Middle frontal gyrus (tissue), 1 donor: ENCODE results near the gene GZMH.
"Not testable (repeated sequence)": the region's sequence is repeated elsewhere in the genome, so short reads cannot be mapped to it uniquely, and the experiment has no call there.

Experiments used
- DNase-seq: peaks from one replicate; pipeline ENCODE4 v3.0.0-alpha.2; 2015; ENCODE audit warnings: low spot score; ENCODE audit errors: extremely low spot score

Gene GZMH, protein sequence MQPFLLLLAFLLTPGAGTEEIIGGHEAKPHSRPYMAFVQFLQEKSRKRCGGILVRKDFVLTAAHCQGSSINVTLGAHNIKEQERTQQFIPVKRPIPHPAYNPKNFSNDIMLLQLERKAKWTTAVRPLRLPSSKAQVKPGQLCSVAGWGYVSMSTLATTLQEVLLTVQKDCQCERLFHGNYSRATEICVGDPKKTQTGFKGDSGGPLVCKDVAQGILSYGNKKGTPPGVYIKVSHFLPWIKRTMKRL

GRCh38 chr14:24609655-24610344 lies at the start of gene GZMH:
Gene GZMH, minus strand, starts transcription at chr14:24609685. Its CDS starts 72 bp downstream, at chr14:24609613.
- DNase-seq = no peak

DNA sequence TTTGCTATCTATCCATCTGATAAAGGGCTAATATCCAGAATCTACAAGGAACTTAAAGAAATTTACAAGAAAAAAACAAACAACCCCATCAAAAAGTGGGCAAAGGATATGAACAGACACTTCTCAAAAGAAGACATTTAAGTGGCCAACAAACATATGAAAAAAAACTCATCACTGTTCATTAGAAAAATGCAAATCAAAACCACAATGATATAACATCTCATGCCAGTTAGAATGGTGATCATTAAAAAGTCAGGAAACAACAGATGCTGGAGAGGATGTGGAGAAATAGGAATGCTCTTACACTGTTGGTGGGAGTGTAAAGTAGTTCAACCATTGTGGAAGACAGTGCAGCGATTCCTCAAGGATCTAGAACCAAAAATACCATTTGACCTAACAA lies 38.9 kb upstream of the GZMH start:
- not testable (repeated sequence) for DNase-seq

DNA sequence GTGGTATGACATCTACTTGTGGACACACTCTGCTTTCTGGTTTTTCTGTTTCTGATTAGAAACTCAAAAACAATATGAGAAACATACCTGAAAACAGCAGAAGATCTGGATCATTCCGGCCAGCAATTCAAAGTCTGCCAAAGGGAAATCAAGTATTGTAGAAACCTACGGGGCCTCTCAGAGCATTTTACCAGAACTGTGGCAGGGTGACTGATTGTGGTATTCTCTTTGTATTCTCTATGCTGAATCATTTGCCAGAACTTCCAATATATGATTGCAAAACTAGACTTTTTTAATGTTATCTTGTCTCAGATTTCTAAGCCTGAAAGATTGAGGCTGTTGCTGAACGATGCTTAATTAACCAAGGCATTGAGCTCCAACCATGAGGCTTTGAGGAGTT lies 30.4 kb upstream of the GZMH start:
- no peak for DNase-seq

- DNase-seq = no peak
These were observed 29.8 kb upstream of the GZMH start for GRCh38 chr14:24639270-24639669.

- no peak for DNase-seq
These were observed 24.7 kb upstream of the GZMH start, which contains the start of gene GZMB for GRCh38 chr14:24634158-24634557. Gene GZMB, minus strand, starts transcription at chr14:24634190. Its CDS starts 30 bp downstream, at chr14:24634160.

DNA sequence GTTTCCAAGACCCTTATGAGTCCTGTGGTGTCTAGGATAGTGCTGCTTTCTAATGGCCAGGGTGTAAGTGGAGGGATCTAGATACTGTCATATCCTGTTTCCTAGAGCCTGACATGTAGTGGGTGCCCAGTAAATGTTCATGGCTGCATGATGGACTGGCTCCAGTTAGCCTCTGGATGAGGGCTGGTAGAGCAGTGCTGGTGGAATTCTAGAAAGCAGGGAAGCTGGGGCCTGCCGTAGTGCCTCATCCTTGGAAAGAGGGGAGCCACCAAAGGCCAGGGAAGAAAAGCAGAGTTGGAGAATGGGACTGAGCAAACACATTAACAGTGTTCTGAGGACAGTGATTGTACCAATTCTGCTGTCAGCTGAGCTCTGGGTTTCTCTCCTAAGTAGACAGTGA lies 23.9 kb upstream of the GZMH start:
- DNase-seq = no peak

DNA sequence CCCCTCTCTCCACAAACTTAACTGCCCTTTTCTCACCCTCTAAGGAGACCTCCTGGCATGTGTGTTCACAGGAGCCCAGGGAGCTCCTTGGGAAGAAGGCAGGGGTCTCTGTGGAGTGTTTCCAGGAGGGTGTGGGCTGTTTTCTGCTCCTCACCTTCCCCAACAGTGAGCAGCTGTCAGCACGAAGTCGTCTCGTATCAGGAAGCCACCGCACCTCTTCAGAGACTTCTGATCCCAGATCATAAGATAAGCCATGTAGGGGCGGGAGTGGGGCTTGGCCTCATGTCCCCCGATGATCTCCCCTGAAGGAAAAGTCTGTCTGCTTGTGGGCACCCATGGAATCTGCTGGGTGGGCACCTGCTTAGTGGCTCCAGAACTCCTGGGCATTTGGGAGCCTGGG lies 23.3 kb upstream of the GZMH start:
- no peak for DNase-seq

GRCh38 chr14:24632336-24632735 lies 22.9 kb upstream of the GZMH start:
- DNase-seq = no peak

- no peak for DNase-seq
These were observed 22.4 kb upstream of the GZMH start for GRCh38 chr14:24631749-24632335.

GRCh38 chr14:24630872-24631477 lies 21.5 kb upstream of the GZMH start:
- no peak for DNase-seq

DNA sequence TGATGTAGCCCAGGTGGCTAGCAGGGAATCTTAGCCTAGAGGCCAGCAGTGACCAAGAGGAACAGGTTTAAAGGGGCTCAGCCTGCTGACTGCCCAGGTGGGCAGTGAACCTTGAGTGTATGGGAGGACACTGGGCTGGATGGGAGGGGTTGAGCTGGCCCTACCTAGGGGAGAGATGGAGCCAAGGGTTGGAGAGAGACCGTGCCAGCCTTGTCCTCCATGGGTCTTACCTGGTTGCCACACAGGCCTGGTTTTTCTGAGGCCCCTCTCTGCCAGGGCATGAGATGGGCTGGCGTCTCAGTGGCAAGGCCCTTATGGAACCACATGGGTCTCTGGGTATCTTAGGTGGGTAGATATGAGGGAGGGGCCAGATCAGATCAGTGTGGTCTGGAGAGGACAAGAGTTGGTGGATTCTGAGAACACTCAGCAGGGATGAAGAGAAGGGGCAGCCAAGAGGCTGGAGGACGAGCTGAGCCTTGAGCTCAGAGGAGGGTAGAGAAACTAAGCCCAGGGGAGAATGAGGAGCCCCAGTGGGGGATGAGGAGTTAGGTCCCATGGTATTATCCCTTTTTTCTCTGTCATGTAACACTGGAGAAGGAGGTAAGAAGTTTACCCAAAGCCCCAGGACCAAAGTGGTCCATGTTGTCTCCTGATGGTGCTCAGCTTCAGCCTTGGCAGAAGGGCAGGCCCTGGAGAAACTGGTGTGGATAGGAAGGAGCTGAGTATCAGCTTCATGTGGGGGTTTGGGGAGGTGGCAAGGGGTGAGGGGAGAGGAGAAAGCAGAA lies 20.8 kb upstream of the GZMH start:
- DNase-seq = no peak

DNA sequence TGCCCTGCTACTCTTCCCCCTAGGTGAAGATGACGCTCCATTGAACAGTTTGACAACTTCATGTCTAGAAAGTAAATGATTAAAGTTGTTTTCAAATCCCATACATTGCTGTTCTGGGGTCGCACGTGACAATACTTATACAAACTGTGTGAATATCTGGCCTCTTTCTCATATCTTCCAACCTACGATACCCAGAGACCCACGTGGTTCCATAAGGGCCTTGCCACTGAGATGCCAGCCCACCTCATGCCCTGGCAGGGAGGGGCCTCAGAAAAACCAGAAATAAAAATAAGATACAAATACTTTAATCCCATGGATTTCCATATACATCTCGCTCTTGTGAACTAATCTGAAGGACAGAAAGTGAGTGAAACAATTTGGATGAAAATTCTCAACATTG lies 20.0 kb upstream of the GZMH start:
- no peak for DNase-seq

GRCh38 chr14:24613747-24614146 lies 4.3 kb upstream of the GZMH start:
- no peak for DNase-seq

DNA sequence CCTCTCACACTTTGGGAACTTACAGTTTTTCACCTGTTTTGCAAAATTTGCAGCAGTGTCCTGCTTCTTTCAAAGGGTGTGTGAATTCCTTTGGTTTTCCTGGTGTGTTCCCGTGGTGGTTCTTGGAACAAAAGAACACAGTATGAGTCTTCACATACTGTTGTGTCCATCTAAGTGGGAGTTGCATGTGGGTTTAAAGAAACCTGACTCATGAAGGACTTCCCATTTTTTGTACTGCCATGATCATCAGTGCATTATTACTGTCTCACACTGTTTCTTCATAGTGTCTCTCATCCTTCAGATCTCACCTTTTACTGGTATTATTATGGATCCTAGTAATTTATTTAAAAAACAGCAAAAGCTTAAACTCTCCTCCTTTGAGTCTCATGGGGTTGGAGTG lies 3.8 kb upstream of the GZMH start:
- no peak for DNase-seq

DNA sequence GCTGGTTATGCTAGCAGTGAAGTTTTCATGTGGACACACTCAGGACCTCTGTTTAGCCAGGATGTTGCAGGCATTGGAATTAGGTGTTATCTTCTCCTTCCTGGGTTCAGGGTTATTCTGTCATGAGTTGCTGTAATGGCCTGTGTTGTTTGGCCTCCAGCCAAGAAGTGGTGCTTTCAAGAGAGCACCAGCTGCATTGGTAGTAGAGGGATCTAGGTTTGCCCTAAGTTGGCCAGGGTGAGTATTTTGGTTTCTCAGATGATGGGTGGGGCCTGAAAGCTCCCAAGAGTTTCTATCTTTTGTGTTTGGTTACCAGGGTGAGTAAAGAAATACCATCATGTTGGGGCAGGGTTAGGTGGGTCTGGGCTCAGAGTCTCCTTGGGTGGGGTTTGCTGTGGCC lies 2.7 kb upstream of the GZMH start:
- DNase-seq = no peak

- no peak for DNase-seq
These were observed 1.6 kb downstream of the GZMH start for GRCh38 chr14:24607635-24608514.

DNA sequence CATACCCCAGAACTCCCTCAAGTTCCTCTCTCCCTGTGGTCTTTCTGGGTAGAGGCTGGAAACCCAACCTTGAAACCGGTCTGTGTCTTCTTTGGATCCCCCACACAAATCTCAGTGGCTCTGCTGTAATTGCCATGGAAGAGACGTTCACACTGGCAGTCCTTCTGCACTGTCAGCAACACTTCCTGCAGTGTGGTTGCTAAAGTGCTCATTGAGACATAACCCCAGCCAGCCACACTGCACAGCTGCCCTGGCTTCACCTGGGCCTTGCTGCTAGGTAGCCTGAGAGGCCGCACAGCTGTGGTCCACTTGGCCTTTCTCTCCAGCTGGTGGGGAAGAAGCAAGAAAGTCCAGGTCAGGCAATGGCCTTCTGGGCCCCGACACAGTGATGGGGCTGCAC lies 2.4 kb downstream of the GZMH start:
- no peak for DNase-seq

GRCh38 chr14:24606297-24606696 lies 3.2 kb downstream of the GZMH start:
- DNase-seq = no peak

DNA sequence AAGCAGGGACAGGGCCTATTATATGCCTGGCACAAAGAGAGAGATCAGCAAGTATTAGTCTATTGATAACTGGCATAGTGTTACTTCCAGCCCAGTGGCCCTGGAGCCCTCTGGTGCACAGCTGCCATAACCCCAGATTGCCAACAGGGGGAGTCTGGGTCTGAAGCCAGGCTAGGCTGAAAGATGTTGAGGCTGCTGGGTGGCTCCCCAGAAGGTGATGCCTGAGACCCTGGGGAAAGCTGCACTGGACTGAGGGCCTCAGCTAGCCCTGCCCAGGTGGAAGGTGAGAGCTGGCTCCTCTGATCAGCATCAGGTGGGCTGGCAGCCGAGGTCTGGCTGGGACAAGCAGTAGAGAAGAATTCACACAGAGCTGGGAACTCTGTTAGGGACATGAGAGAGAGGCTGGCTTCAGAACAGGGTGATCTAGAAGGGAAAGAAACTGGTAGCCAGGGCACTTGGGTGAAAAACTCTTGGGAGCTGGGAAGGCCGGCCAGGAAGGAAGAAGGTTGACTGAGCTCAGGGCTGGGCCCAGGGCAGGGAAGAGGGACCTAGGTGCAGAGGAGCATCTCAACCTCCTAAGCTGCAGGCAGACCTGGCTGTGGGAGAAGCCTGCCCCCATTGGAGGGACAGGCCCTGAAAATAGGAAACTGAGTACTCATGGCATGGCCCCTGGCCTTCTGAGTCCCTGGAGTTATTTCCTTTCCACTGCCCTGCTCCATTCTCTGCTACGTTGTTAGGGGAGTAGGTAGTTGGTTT lies 3.9 kb downstream of the GZMH start:
- no peak for DNase-seq

GRCh38 chr14:24597403-24597802 lies 12.1 kb downstream of the GZMH start:
- DNase-seq = no peak
